ENCODE measurements around the gene CALML5.

DNA sequence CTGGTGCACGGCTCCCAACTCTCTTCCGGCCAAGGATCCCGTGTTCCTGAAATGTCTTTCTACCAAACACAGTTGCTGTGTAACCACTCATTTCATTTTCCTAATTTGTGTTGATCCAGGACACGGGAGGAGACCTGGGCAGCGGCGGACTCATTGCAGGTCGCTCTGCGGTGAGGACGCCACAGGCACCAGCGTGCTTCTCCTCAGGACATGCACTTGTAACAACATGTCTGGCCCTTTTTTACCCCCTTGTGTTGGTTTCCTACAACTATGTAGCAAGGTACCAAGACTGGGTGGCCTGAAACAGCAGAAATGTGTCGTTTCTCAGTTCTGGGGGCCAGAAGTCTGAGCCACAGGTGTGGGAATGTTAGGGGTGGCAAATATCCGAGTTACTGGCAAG is 18.2 kb downstream of the CALML5 start:
- TF ChIP-seq ZNF350 (tag by site-specific recombination; IDR thresholded peaks at IDR 0.05), result no peak
- TF ChIP-seq, protein P1, sequence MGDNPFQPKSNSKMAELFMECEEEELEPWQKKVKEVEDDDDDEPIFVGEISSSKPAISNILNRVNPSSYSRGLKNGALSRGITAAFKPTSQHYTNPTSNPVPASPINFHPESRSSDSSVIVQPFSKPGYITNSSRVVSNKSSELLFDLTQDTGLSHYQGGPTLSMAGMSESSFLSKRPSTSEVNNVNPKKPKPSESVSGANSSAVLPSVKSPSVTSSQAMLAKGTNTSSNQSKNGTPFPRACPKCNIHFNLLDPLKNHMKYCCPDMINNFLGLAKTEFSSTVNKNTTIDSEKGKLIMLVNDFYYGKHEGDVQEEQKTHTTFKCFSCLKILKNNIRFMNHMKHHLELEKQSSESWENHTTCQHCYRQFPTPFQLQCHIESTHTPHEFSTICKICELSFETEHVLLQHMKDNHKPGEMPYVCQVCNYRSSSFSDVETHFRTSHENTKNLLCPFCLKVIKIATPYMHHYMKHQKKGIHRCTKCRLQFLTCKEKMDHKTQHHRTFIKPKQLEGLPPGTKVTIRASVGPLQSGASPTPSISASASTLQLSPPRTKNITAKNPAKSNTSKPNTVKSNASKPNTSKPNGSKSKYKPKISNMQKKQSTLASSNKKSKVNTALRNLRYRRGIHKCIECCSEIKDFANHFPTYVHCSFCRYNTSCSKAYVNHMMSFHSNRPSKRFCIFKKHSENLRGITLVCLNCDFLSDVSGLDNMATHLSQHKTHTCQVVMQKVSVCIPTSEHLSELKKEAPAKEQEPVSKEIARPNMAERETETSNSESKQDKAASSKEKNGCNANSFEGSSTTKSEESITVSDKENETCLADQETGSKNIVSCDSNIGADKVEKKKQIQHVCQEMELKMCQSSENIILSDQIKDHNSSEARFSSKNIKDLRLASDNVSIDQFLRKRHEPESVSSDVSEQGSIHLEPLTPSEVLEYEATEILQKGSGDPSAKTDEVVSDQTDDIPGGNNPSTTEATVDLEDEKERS (tag by site-specific recombination; IDR thresholded peaks at IDR 0.05), result no peak
- TF ChIP-seq, protein P2, sequence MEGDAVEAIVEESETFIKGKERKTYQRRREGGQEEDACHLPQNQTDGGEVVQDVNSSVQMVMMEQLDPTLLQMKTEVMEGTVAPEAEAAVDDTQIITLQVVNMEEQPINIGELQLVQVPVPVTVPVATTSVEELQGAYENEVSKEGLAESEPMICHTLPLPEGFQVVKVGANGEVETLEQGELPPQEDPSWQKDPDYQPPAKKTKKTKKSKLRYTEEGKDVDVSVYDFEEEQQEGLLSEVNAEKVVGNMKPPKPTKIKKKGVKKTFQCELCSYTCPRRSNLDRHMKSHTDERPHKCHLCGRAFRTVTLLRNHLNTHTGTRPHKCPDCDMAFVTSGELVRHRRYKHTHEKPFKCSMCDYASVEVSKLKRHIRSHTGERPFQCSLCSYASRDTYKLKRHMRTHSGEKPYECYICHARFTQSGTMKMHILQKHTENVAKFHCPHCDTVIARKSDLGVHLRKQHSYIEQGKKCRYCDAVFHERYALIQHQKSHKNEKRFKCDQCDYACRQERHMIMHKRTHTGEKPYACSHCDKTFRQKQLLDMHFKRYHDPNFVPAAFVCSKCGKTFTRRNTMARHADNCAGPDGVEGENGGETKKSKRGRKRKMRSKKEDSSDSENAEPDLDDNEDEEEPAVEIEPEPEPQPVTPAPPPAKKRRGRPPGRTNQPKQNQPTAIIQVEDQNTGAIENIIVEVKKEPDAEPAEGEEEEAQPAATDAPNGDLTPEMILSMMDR (tag by site-specific recombination; IDR thresholded peaks at IDR 0.05), result no peak
- TF ChIP-seq ZFP41 (tag by site-specific recombination; IDR thresholded peaks at IDR 0.05; ENCODE audit: borderline replicate concordance), result no peak
- no peak for TF ChIP-seq ZNF239 (tag by site-specific recombination; IDR thresholded peaks at IDR 0.05)
- no peak for TF ChIP-seq ZNF544 (tag by site-specific recombination; IDR thresholded peaks at IDR 0.05)
